ENCODE results near the gene XIRP2. TPM values are rescaled to one million over a fixed set of nuclear protein-coding genes. Genes with fewer than 3 reads are reported as not detected.

The XIRP2 gene
- total and polyA plus RNA-seq, 10 of the 15 experiments (the other 5 are each of a cell fraction or from before 2014, with no cell fraction given) = 0.03 TPM; not detected in 9

DNA sequence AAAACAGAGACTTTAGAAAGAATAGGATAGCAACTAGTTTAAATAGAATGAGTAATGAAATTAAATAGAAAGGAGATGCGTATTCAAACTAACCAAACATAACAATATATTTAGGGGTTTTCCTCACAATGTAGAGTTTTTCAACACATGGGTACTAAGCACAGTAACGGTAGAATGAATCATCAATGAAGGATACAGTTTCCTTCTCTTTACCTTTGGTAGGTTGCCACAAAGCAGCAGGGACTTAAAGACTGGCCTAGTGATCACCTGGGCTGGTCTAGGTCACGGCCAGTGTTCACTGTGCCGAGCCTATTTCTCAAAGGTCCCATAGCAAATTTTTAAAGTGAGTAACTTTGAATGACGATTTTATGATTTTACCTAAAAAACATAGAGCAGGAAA lies 311.7 kb downstream of the XIRP2 start:
- Histone ChIP-seq H3K27ac (ENCODE audit: control insufficient read depth, insufficient read depth) (no peak overlapping the region), H3K9me3 (replicated peaks; ENCODE audit: control insufficient read depth, insufficient read depth, low read length) (no peaks in the 10 kb centered on the region), H3K79me2 (ENCODE audit: control insufficient read depth, insufficient read depth, low read length) (no peaks in the 10 kb centered on the region), H3K4me2 (ENCODE audit: control insufficient read depth, insufficient read depth) (no peak overlapping the region), H3K9ac (ENCODE audit: control insufficient read depth, insufficient read depth, low read length) (no peak overlapping the region), H3K4me1 (ENCODE audit: control insufficient read depth, insufficient read depth, low read length) (no peaks in the 10 kb centered on the region), H2AFZ (ENCODE audit: control insufficient read depth, low read depth, low read length) (no peak overlapping the region), H4K20me1 (ENCODE audit: control insufficient read depth, insufficient read depth) (no peaks in the 10 kb centered on the region), H3K4me3 (no peak overlapping the region), H3K27me3 (replicated peaks in 1 of 2; ENCODE audit: control insufficient read depth in 2 of 2, insufficient read depth in 2 of 2, low read length in 1 of 2) (no peaks in the 10 kb centered on the region), H3K36me3 (ENCODE audit: control insufficient read depth in 2 of 2, insufficient read depth in 2 of 2, low read length in 1 of 2) (no peaks in the 10 kb centered on the region)
- FAIRE-seq = no peak
- ChIA-PET CTCF (interaction anchor here (0.9 kb wide), 1 partner anchor 11 kb away, joined by 3 read pairs; no protein-coding TSS in a partner anchor), RAD21 (ENCODE audit: unreplicated experiment) (no interaction called here), SMC1A (ENCODE audit: uncharacterized antibody, unreplicated experiment) (no interaction called here), POLR2A (no interaction called here)
- no TSS peak for BruUV-seq (replicated peaks)
- intact Hi-C loops (cut with micrococcal nuclease; ENCODE audit: unreplicated experiment) (no loop called here), in situ Hi-C loops (cut with MboI) (no loop called here)
- no peak for ATAC-seq
- TF ChIP-seq STAT1 (conservative IDR thresholded peaks at IDR 0.05) = no peak
- no peak for TF ChIP-seq MEF2B (IDR thresholded peaks at IDR 0.05; ENCODE audit: partially characterized antibody, poor library complexity, severe bottlenecking)
- TF ChIP-seq NRF1 (conservative IDR thresholded peaks at IDR 0.05; ENCODE audit: low read depth, low read length) = no peak
- TF ChIP-seq PAX8 (IDR thresholded peaks at IDR 0.05) = no peak
- TF ChIP-seq NR2F1 (conservative IDR thresholded peaks at IDR 0.05) = no peak
- TF ChIP-seq YY1 (IDR thresholded peaks at IDR 0.05; ENCODE audit: low read depth, low read length) = no peak
- TF ChIP-seq, protein P1, sequence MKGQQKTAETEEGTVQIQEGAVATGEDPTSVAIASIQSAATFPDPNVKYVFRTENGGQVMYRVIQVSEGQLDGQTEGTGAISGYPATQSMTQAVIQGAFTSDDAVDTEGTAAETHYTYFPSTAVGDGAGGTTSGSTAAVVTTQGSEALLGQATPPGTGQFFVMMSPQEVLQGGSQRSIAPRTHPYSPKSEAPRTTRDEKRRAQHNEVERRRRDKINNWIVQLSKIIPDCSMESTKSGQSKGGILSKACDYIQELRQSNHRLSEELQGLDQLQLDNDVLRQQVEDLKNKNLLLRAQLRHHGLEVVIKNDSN (IDR thresholded peaks at IDR 0.05; ENCODE audit: borderline replicate concordance, extremely low read length, insufficient read depth, low read depth, low read length) = no peak
- no peak for TF ChIP-seq ZNF24 (IDR thresholded peaks at IDR 0.05)
- TF ChIP-seq ZBED1 (IDR thresholded peaks at IDR 0.05; ENCODE audit: borderline replicate concordance) = no peak
- TF ChIP-seq, protein P2, sequence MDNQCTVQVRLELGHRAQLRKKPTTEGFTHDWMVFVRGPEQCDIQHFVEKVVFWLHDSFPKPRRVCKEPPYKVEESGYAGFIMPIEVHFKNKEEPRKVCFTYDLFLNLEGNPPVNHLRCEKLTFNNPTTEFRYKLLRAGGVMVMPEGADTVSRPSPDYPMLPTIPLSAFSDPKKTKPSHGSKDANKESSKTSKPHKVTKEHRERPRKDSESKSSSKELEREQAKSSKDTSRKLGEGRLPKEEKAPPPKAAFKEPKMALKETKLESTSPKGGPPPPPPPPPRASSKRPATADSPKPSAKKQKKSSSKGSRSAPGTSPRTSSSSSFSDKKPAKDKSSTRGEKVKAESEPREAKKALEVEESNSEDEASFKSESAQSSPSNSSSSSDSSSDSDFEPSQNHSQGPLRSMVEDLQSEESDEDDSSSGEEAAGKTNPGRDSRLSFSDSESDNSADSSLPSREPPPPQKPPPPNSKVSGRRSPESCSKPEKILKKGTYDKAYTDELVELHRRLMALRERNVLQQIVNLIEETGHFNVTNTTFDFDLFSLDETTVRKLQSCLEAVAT (IDR thresholded peaks at IDR 0.05) = no peak
- no peak for TF ChIP-seq BACH1 (IDR thresholded peaks at IDR 0.05; ENCODE audit: borderline replicate concordance)
- TF ChIP-seq, protein P3, sequence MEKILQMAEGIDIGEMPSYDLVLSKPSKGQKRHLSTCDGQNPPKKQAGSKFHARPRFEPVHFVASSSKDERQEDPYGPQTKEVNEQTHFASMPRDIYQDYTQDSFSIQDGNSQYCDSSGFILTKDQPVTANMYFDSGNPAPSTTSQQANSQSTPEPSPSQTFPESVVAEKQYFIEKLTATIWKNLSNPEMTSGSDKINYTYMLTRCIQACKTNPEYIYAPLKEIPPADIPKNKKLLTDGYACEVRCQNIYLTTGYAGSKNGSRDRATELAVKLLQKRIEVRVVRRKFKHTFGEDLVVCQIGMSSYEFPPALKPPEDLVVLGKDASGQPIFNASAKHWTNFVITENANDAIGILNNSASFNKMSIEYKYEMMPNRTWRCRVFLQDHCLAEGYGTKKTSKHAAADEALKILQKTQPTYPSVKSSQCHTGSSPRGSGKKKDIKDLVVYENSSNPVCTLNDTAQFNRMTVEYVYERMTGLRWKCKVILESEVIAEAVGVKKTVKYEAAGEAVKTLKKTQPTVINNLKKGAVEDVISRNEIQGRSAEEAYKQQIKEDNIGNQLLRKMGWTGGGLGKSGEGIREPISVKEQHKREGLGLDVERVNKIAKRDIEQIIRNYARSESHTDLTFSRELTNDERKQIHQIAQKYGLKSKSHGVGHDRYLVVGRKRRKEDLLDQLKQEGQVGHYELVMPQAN (conservative IDR thresholded peaks at IDR 0.05) = no peak
- no peak for TF ChIP-seq NFYA (IDR thresholded peaks at IDR 0.05; ENCODE audit: borderline replicate concordance, low read depth, low read length)
- TF ChIP-seq SRF (IDR thresholded peaks at IDR 0.05; ENCODE audit: low read depth in 2 of 2, low read length in 2 of 2) = no peak
- no peak for TF ChIP-seq RBBP5 (conservative IDR thresholded peaks at IDR 0.05)
- no peak for TF ChIP-seq MYB (IDR thresholded peaks at IDR 0.05; ENCODE audit: borderline replicate concordance, low read depth, low read length)
- WGBS (ENCODE audit: insufficient coverage, insufficient replicate concordance, low lambda C conversion rate, missing lambda C conversion rate) = 29% methylated on average over 5 of the region's 5 CpGs
- no peak for DNase-seq (ENCODE audit: low read depth, low spot score)
